Osteocyte (in vitro differentiated cells): ENCODE data around the gene ANKRD2. TPM values are rescaled to one million over a fixed set of nuclear protein-coding genes. Genes with fewer than 3 reads are reported as not detected.
"Not testable (repeated sequence)": the region's sequence is repeated elsewhere in the genome, so short reads cannot be mapped to it uniquely, and the experiment has no call there.

Experiments used
- DNase-seq: peaks from one replicate; pipeline ENCODE4 v3.0.0; 2021; ENCODE audit warnings: mixed read lengths; ENCODE audit not compliant: unreplicated experiment; ENCODE audit errors: extremely low spot score
- H3K27ac Mint-ChIP-seq: one replicate; pipeline ENCODE4 v1.8.0; 2021; ENCODE audit warnings: mild to moderate bottlenecking, mixed read lengths; ENCODE audit not compliant: unreplicated experiment
- H3K27me3 Mint-ChIP-seq: one replicate; pipeline ENCODE4 v1.8.0; 2021; ENCODE audit warnings: mixed read lengths; ENCODE audit not compliant: unreplicated experiment
- H3K36me3 Mint-ChIP-seq: one replicate; pipeline ENCODE4 v1.8.0; 2021; ENCODE audit warnings: mixed read lengths; ENCODE audit not compliant: unreplicated experiment
- H3K4me1 Mint-ChIP-seq: one replicate; pipeline ENCODE4 v1.8.0; 2021; ENCODE audit warnings: mixed read lengths; ENCODE audit not compliant: unreplicated experiment
- H3K4me3 Mint-ChIP-seq: one replicate; pipeline ENCODE4 v1.8.0; 2021; ENCODE audit warnings: mild to moderate bottlenecking, moderate library complexity, mixed read lengths; ENCODE audit not compliant: unreplicated experiment
- H3K9me3 Mint-ChIP-seq: one replicate; pipeline ENCODE4 v1.8.0; 2021; ENCODE audit warnings: mixed read lengths; ENCODE audit not compliant: unreplicated experiment
- total RNA-seq: library from RNA; stranded (reverse); gene quantifications from 2 replicates; pipeline ENCODE4 v1.2.1, GENCODE V29; 2021
- TF ChIP-seq, protein P1 (sequence below): fragments of 200-600 bp; sonication (generic); IDR thresholded peaks from 2 replicates; pipeline ENCODE4 v1.5.0; 2021; ENCODE audit warnings: antibody characterized with exemption, mild to moderate bottlenecking, moderate library complexity

Gene ANKRD2
- total RNA-seq, 1 donor from 2014 or later, result not detected

DNA sequence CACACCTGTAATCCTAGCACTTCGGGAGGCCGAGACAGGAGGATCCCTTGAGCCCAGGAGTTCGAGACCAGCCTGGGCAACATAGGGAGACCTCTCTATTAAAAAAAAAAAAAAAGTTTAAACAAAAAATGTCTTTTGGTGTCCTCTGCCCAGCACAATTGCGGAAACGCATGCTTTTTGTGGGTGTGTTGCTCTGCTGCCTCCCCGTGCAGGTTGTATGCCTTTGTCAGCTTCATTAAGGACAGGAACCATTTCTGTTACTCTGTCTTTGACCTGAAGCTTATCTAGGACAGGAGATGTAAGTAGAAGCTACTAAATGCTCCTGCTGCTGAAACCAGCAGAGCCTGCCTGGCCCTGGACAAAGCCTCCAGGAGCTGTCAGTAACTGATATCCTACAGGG lies 21.3 kb upstream of the ANKRD2 start:
- no peak for DNase-seq
- Mint-ChIP-seq H3K27ac (no peak overlapping the region), H3K4me1 (peaks cover 37% of the 10 kb centered on the region), H3K36me3 (peaks cover 6% of the 10 kb centered on the region), H3K27me3 (no peaks in the 10 kb centered on the region), H3K9me3 (peaks cover 4% of the 10 kb centered on the region), H3K4me3 (no peak overlapping the region)
- TF ChIP-seq, protein P1, sequence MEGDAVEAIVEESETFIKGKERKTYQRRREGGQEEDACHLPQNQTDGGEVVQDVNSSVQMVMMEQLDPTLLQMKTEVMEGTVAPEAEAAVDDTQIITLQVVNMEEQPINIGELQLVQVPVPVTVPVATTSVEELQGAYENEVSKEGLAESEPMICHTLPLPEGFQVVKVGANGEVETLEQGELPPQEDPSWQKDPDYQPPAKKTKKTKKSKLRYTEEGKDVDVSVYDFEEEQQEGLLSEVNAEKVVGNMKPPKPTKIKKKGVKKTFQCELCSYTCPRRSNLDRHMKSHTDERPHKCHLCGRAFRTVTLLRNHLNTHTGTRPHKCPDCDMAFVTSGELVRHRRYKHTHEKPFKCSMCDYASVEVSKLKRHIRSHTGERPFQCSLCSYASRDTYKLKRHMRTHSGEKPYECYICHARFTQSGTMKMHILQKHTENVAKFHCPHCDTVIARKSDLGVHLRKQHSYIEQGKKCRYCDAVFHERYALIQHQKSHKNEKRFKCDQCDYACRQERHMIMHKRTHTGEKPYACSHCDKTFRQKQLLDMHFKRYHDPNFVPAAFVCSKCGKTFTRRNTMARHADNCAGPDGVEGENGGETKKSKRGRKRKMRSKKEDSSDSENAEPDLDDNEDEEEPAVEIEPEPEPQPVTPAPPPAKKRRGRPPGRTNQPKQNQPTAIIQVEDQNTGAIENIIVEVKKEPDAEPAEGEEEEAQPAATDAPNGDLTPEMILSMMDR, result no peak

GRCh38 chr10:97553575-97554031 lies 19.0 kb upstream of the ANKRD2 start:
- peaks cover 4% of the 10 kb centered on the region for H3K9me3 Mint-ChIP-seq
- peak overlapping the region; percentile 1 for H3K27ac Mint-ChIP-seq
- DNase-seq, result no peak
- peaks cover 22% of the 10 kb centered on the region for H3K4me1 Mint-ChIP-seq
- TF ChIP-seq, protein P1, result peak; percentile 93
- no peak overlapping the region for H3K4me3 Mint-ChIP-seq
- no peaks in the 10 kb centered on the region for H3K27me3 Mint-ChIP-seq
- peaks cover 6% of the 10 kb centered on the region for H3K36me3 Mint-ChIP-seq

GRCh38 chr10:97554336-97554735 lies 18.2 kb upstream of the ANKRD2 start:
- peaks cover 18% of the 10 kb centered on the region for H3K4me1 Mint-ChIP-seq
- not testable (repeated sequence) for H3K4me3 Mint-ChIP-seq, H3K27me3 Mint-ChIP-seq, H3K36me3 Mint-ChIP-seq, H3K27ac Mint-ChIP-seq, H3K9me3 Mint-ChIP-seq, DNase-seq

DNA sequence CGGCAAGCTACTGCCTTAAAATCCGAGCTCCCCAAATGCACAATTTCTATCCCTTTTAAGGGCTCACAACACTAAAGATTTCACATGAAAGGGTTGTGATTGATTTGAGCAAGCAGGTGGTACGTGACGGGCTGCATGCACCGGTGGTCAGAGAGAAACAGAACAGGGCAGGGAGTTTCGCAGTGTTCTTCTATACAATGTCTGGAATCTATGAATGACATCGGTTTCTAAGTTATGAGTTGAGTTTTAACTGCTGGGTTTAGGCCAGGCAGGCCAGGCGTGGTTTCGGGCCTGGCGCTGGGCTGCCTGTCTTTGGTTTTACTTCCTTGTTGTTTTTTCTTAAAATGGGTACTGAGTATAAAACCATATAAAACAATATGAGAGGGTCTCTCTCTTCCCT lies 17.0 kb upstream of the ANKRD2 start:
- not testable (repeated sequence) for DNase-seq, H3K9me3 Mint-ChIP-seq, H3K27ac Mint-ChIP-seq, H3K4me3 Mint-ChIP-seq, H3K36me3 Mint-ChIP-seq, H3K4me1 Mint-ChIP-seq, H3K27me3 Mint-ChIP-seq

GRCh38 chr10:97560731-97561381 lies 11.7 kb upstream of the ANKRD2 start:
- not testable (repeated sequence) for H3K9me3 Mint-ChIP-seq, H3K4me1 Mint-ChIP-seq, H3K36me3 Mint-ChIP-seq, H3K27me3 Mint-ChIP-seq, DNase-seq, H3K4me3 Mint-ChIP-seq
- peak overlapping the region; percentile 53 for H3K27ac Mint-ChIP-seq

GRCh38 chr10:97561386-97562077 lies 11.0 kb upstream of the ANKRD2 start:
- DNase-seq, H3K9me3 Mint-ChIP-seq, H3K4me3 Mint-ChIP-seq, H3K4me1 Mint-ChIP-seq, H3K36me3 Mint-ChIP-seq, H3K27me3 Mint-ChIP-seq: not testable (repeated sequence)
- peak overlapping the region; percentile 53 for H3K27ac Mint-ChIP-seq

GRCh38 chr10:97562329-97562728 lies 10.2 kb upstream of the ANKRD2 start:
- not testable (repeated sequence) for H3K27ac Mint-ChIP-seq, DNase-seq, H3K36me3 Mint-ChIP-seq, H3K27me3 Mint-ChIP-seq, H3K4me1 Mint-ChIP-seq, H3K9me3 Mint-ChIP-seq, H3K4me3 Mint-ChIP-seq
